ENCODE results near the gene MSL1.

- TF ChIP-seq CTCF (conservative IDR thresholded peaks at IDR 0.05 in 1 of 2, IDR thresholded peaks at IDR 0.05 in 1 of 2; ENCODE audit: low read depth in 1 of 2, low read length in 2 of 2) (no peak), EZH2 (IDR thresholded peaks at IDR 0.05; ENCODE audit: low read length, missing control alignments) (no peak)
These were observed 33.7 kb upstream of the MSL1 start for GRCh38 chr17:40087903-40088718.
